ENCODE measurements around the gene CAPN3.
"Not testable (repeated sequence)": the region's sequence is repeated elsewhere in the genome, so short reads cannot be mapped to it uniquely, and the experiment has no call there.

Gene CAPN3

GRCh38 chr15:42359249-42359648 lies at the start of gene CAPN3:
Gene CAPN3, plus strand, starts transcription at chr15:42359501. Its CDS starts 305 bp downstream, at chr15:42359806.
- DNase-seq, result no peak

- DNase-seq, result no peak
Measured at GRCh38 chr15:42313463-42313862, 45.8 kb upstream of the CAPN3 start.

- no peak for DNase-seq
Measured at GRCh38 chr15:42314818-42315217, 44.5 kb upstream of the CAPN3 start.

GRCh38 chr15:42315521-42315920 lies 43.8 kb upstream of the CAPN3 start:
- no peak for DNase-seq

GRCh38 chr15:42316282-42316805 lies 43.0 kb upstream of the CAPN3 start:
- not testable (repeated sequence) for DNase-seq

GRCh38 chr15:42319206-42319605 lies 40.1 kb upstream of the CAPN3 start:
- no peak for DNase-seq

- no peak for DNase-seq
Measured at GRCh38 chr15:42324308-42324707, 35.0 kb upstream of the CAPN3 start.

- no peak for DNase-seq
Measured at GRCh38 chr15:42329161-42329560, 30.1 kb upstream of the CAPN3 start.

- no peak for DNase-seq
Measured at GRCh38 chr15:42329992-42330391, 29.3 kb upstream of the CAPN3 start.

GRCh38 chr15:42331235-42331634 lies 28.1 kb upstream of the CAPN3 start:
- DNase-seq, result no peak

- no peak for DNase-seq
Measured at GRCh38 chr15:42332331-42332730, 27.0 kb upstream of the CAPN3 start.

GRCh38 chr15:42335074-42335473 lies 24.2 kb upstream of the CAPN3 start:
- DNase-seq, result no peak

- not testable (repeated sequence) for DNase-seq
Measured at GRCh38 chr15:42336650-42337049, 22.7 kb upstream of the CAPN3 start.

- not testable (repeated sequence) for DNase-seq
Measured at GRCh38 chr15:42337104-42337503, 22.2 kb upstream of the CAPN3 start.

- DNase-seq, result no peak
Measured at GRCh38 chr15:42338500-42338899, 20.8 kb upstream of the CAPN3 start.

GRCh38 chr15:42343596-42344232 lies 15.6 kb upstream of the CAPN3 start:
- no peak for DNase-seq

- DNase-seq, result no peak
Measured at GRCh38 chr15:42344763-42345162, 14.5 kb upstream of the CAPN3 start.

- DNase-seq, result no peak
Measured at GRCh38 chr15:42345504-42345903, 13.8 kb upstream of the CAPN3 start.

- DNase-seq, result no peak
Measured at GRCh38 chr15:42348083-42348482, 11.2 kb upstream of the CAPN3 start.

GRCh38 chr15:42349186-42349585 lies 10.1 kb upstream of the CAPN3 start:
- no peak for DNase-seq

GRCh38 chr15:42352401-42352800 lies 6.9 kb upstream of the CAPN3 start:
- DNase-seq, result no peak

GRCh38 chr15:42353061-42353460 lies 6.2 kb upstream of the CAPN3 start:
- no peak for DNase-seq

GRCh38 chr15:42354824-42355223 lies 4.5 kb upstream of the CAPN3 start:
- no peak for DNase-seq

GRCh38 chr15:42355291-42355690 lies 4.0 kb upstream of the CAPN3 start:
- DNase-seq, result no peak

- no peak for DNase-seq
Measured at GRCh38 chr15:42356851-42357250, 2.5 kb upstream of the CAPN3 start.

All from activated CD4-positive, alpha-beta T cell treated with anti-CD3 and anti-CD28 coated beads, Interleukin-2, amount 50 U/mL, for 4 hours (primary cell).